Mucosa of descending colon (tissue), 3 donors: ENCODE data around the gene C19orf12. TPM values are rescaled to one million over a fixed set of nuclear protein-coding genes. Genes with fewer than 3 reads are reported as not detected.

Experiments used
- ATAC-seq: fragments of 200-7000 bp; cut with Tn5 transposase; one replicate; pipeline ENCODE4 v1.9.1; 2020; ENCODE audit warnings: mild to moderate bottlenecking, moderate library complexity
- DNase-seq, 3 donors: peaks; one replicate each; pipeline ENCODE4 v3.0.0-alpha.2; 2020
- H3K36me3 ChIP-seq: fragments of 200-600 bp; one replicate; pipeline ENCODE4 v1.8.0; 2021; ENCODE audit warnings: low read depth, mild to moderate bottlenecking
- H3K4me1 ChIP-seq: fragments of 200-600 bp; one replicate; pipeline ENCODE4 v1.8.0; 2021; ENCODE audit warnings: low read depth, mild to moderate bottlenecking
- H3K4me3 ChIP-seq: fragments of 200-600 bp; one replicate; pipeline ENCODE4 v1.8.0; 2021; ENCODE audit warnings: mild to moderate bottlenecking
- H3K9me3 ChIP-seq: fragments of 200-600 bp; one replicate; pipeline ENCODE4 v1.8.0; 2021; ENCODE audit warnings: mild to moderate bottlenecking
- CTCF ChIP-seq: fragments of 200-600 bp; IDR thresholded peaks from one replicate; pipeline ENCODE4 v1.8.0; 2022; ENCODE audit warnings: antibody characterized with exemption, mild to moderate bottlenecking
- intact Hi-C, 2 donors: fragments of 100-400 bp; cut with DNase I in 1 of 2; cut with micrococcal nuclease in 1 of 2; formaldehyde crosslinking; loops; one replicate each; pipeline versions ENCODE4 v1.11.0 to v1.11.1; 2022; cut with DNase I, micrococcal nuclease
- total RNA-seq, 3 donors: library from RNA; stranded (reverse); fragmentation: NEBNext Ultra II Directional in 2 of 3; extraction: Animal tissue kit (Norgen Biotek cat#: 25700) in 2 of 3; gene quantifications; one replicate each; pipeline versions ENCODE4 v1.2.1 to v1.2.4, GENCODE V29; 2021 to 2023
- donor health status: DM: no; HTN: no; CAD: no; lungs with moderate emphysema.
- donor health status: DM: no; HTN: no; CAD: no.
- donor health status: DM: no; HTN: yes; CAD: no.

The C19orf12 gene
- total RNA-seq, 3 donors from 2014 or later = 17.0 to 26.6 (median 18.4) TPM

- DNase-seq (no peak), ATAC-seq (no peak)
- intact Hi-C loops = no loop called here
- Histone ChIP-seq H3K4me3 (no peak overlapping the region), H3K36me3 (no peaks in the 10 kb centered on the region), H3K9me3 (no peaks in the 10 kb centered on the region), H3K4me1 (no peaks in the 10 kb centered on the region)
- no peak for TF ChIP-seq CTCF
These were observed 12.1 kb downstream of the C19orf12 start for GRCh38 chr19:29702963-29703320.

- H3K9me3 ChIP-seq = no peaks in the 10 kb centered on the region
- DNase-seq (no peak), ATAC-seq (no peak)
- H3K4me3 ChIP-seq = no peak overlapping the region
- intact Hi-C loops = no loop called here
- no peaks in the 10 kb centered on the region for H3K36me3 ChIP-seq
- no peak for TF ChIP-seq CTCF
- H3K4me1 ChIP-seq = no peaks in the 10 kb centered on the region
These were observed 12.7 kb downstream of the C19orf12 start for GRCh38 chr19:29702161-29702962.

- ATAC-seq (no peak), DNase-seq (no peak)
- no peaks in the 10 kb centered on the region for H3K4me1 ChIP-seq
- no peaks in the 10 kb centered on the region for H3K36me3 ChIP-seq
- no peak for TF ChIP-seq CTCF
- intact Hi-C loops = no loop called here
- no peaks in the 10 kb centered on the region for H3K9me3 ChIP-seq
- no peak overlapping the region for H3K4me3 ChIP-seq
These were observed 14.6 kb downstream of the C19orf12 start for GRCh38 chr19:29700498-29700897.

GRCh38 chr19:29699861-29700260 lies 15.2 kb downstream of the C19orf12 start:
- TF ChIP-seq CTCF = no peak
- DNase-seq (no peak), ATAC-seq (no peak)
- Histone ChIP-seq H3K9me3 (no peaks in the 10 kb centered on the region), H3K36me3 (no peaks in the 10 kb centered on the region), H3K4me1 (no peaks in the 10 kb centered on the region), H3K4me3 (no peak overlapping the region)
- intact Hi-C loops = loop anchor here in 1 of 2 donors (10.0 kb wide), 1 partner anchor 85 kb away; no protein-coding TSS in a partner anchor

GRCh38 chr19:29697523-29698261 lies 17.4 kb downstream of the C19orf12 start:
- DNase-seq (no peak), ATAC-seq (no peak)
- H3K9me3 ChIP-seq = no peaks in the 10 kb centered on the region
- intact Hi-C loops = loop anchor here in 1 of 2 donors (10.0 kb wide), 1 partner anchor 83 kb away; no protein-coding TSS in a partner anchor
- no peak for TF ChIP-seq CTCF
- no peak overlapping the region for H3K4me3 ChIP-seq
- no peaks in the 10 kb centered on the region for H3K4me1 ChIP-seq
- no peaks in the 10 kb centered on the region for H3K36me3 ChIP-seq
